GM19240 (cell line): Measurements from ENCODE around the gene RABGAP1.
A peak's percentile ranks its signal among the peaks of the same experiment; 100 is the strongest.

Experiments used
- DNase-seq: peaks from one replicate; pipeline ENCODE4 v3.0.0; 2011; ENCODE audit warnings: low spot score; ENCODE audit not compliant: insufficient read length

The RABGAP1 gene

GRCh38 chr9:122944960-122945888, 4.4 kb downstream of the RABGAP1 start:
- no peak for DNase-seq

- DNase-seq, result no peak
Observed at GRCh38 chr9:122946461-122947005, 5.7 kb downstream of the RABGAP1 start.

- no peak for DNase-seq
Observed at GRCh38 chr9:122948313-122948712, 7.5 kb downstream of the RABGAP1 start.

- no peak for DNase-seq
Observed at GRCh38 chr9:122949696-122950095, 8.9 kb downstream of the RABGAP1 start.

GRCh38 chr9:122950263-122950662, 9.4 kb downstream of the RABGAP1 start:
- DNase-seq, result no peak

GRCh38 chr9:122951056-122951455, 10.2 kb downstream of the RABGAP1 start:
- no peak for DNase-seq

- DNase-seq, result no peak
Observed at GRCh38 chr9:122954253-122954691, 13.5 kb downstream of the RABGAP1 start.

- DNase-seq, result no peak
Observed at GRCh38 chr9:122955961-122956360, 15.1 kb downstream of the RABGAP1 start.

- no peak for DNase-seq
Observed at GRCh38 chr9:122961139-122961538, 20.3 kb downstream of the RABGAP1 start.

GRCh38 chr9:122975196-122975595, 34.4 kb downstream of the RABGAP1 start:
- DNase-seq, result no peak

GRCh38 chr9:122978601-122979000, 37.8 kb downstream of the RABGAP1 start:
- no peak for DNase-seq

- DNase-seq, result no peak
Observed at GRCh38 chr9:122986010-122986409, 45.2 kb downstream of the RABGAP1 start.

- no peak for DNase-seq
Observed at GRCh38 chr9:122988141-122988540, 47.3 kb downstream of the RABGAP1 start.

GRCh38 chr9:122988920-122989621, 48.3 kb downstream of the RABGAP1 start:
- DNase-seq, result peak; percentile 23

- DNase-seq, result no peak
Observed at GRCh38 chr9:122991370-122991830, 50.6 kb downstream of the RABGAP1 start.

- no peak for DNase-seq
Observed at GRCh38 chr9:122996586-122996985, 55.8 kb downstream of the RABGAP1 start.

GRCh38 chr9:122998448-122998847, 57.6 kb downstream of the RABGAP1 start:
- no peak for DNase-seq

- no peak for DNase-seq
Observed at GRCh38 chr9:123000371-123001068, 59.7 kb downstream of the RABGAP1 start.

GRCh38 chr9:123002754-123003153, 61.9 kb downstream of the RABGAP1 start:
- no peak for DNase-seq

GRCh38 chr9:123003466-123003865, 62.6 kb downstream of the RABGAP1 start:
- no peak for DNase-seq

GRCh38 chr9:123005964-123006363, 65.1 kb downstream of the RABGAP1 start:
- no peak for DNase-seq
